Neural cell (in vitro differentiated cells): ENCODE measurements around the gene FCRL3. TPM values are rescaled to one million over a fixed set of nuclear protein-coding genes. Genes with fewer than 3 reads are reported as not detected.

Source experiments
- H2AFZ ChIP-seq: fragments of 200-600, 300-800 bp; sonication (generic), shearing (Covaris generic); 2 replicates; pipeline ENCODE4 v1.6.0; 2014; ENCODE audit warnings: low read depth, mild to moderate bottlenecking, antibody characterized with exemption, low read length, moderate library complexity
- H3F3A ChIP-seq: fragments of 200-600 bp; shearing (Covaris generic); 2 replicates; pipeline ENCODE4 v1.6.1; 2016; ENCODE audit warnings: mild to moderate bottlenecking, moderate library complexity, mixed read lengths, antibody characterized with exemption, low read length; ENCODE audit not compliant: insufficient read depth, poor library complexity, severe bottlenecking
- H3K27ac ChIP-seq: fragments of 200-600, 300-800 bp; sonication (generic), shearing (Covaris generic); 2 replicates; pipeline ENCODE4 v1.5.1; 2014; ENCODE audit warnings: mild to moderate bottlenecking, low read length, moderate library complexity
- H3K27me3 ChIP-seq: fragments of 300-800, 200-600 bp; sonication (generic), shearing (Covaris generic); 2 replicates; pipeline ENCODE4 v1.6.0; 2014; ENCODE audit warnings: mild to moderate bottlenecking, low read depth, low read length, moderate library complexity; ENCODE audit not compliant: insufficient read depth
- H3K36me3 ChIP-seq: fragments of 300-800, 200-600 bp; sonication (generic), shearing (Covaris generic); 2 replicates; pipeline ENCODE4 v1.5.1; 2014; ENCODE audit warnings: mild to moderate bottlenecking, antibody characterized with exemption, low read length, moderate library complexity; ENCODE audit not compliant: insufficient read depth
- H3K4me2 ChIP-seq: fragments of 300-800, 200-600 bp; sonication (generic), shearing (Covaris generic); 2 replicates; pipeline ENCODE4 v1.6.0; 2014; ENCODE audit warnings: mild to moderate bottlenecking, low read length
- H3K4me3 ChIP-seq: fragments of 300-800, 200-600 bp; sonication (generic), shearing (Covaris generic); 2 replicates; pipeline ENCODE4 v1.5.1; 2014; ENCODE audit warnings: mild to moderate bottlenecking, low read length, moderate library complexity
- H3K79me2 ChIP-seq: fragments of 200-600 bp; shearing (Covaris generic); replicated peaks from 2 replicates; pipeline ENCODE4 v1.6.0; 2014; ENCODE audit warnings: mild to moderate bottlenecking, low read length, moderate library complexity; ENCODE audit not compliant: insufficient read depth
- H3K9ac ChIP-seq: fragments of 300-800, 200-600 bp; sonication (generic), shearing (Covaris generic); 2 replicates; pipeline ENCODE4 v1.6.1; 2016; ENCODE audit warnings: mild to moderate bottlenecking, low read length, mixed read lengths
- H3K9me2 ChIP-seq: fragments of 200-600 bp; shearing (Covaris generic); 2 replicates; pipeline ENCODE4 v1.6.1; 2016; ENCODE audit warnings: mild to moderate bottlenecking, low read length, mixed read lengths; ENCODE audit not compliant: insufficient read depth
- H3K9me3 ChIP-seq: fragments of 200-600, 300-800 bp; sonication (generic), shearing (Covaris generic); 2 replicates; pipeline ENCODE4 v1.6.1; 2016; ENCODE audit warnings: mild to moderate bottlenecking, mixed run types, low read length, moderate library complexity, mixed read lengths
- H4K20me1 ChIP-seq: fragments of 200-600 bp; shearing (Covaris generic); 2 replicates; pipeline ENCODE4 v1.6.1; 2016; ENCODE audit warnings: mild to moderate bottlenecking, mixed run types; ENCODE audit not compliant: insufficient read depth
- CTCF ChIP-seq: fragments of 450-650 bp; IDR thresholded peaks from 2 replicates; pipeline ENCODE4 v1.5.1; 2014; ENCODE audit warnings: antibody characterized with exemption, mild to moderate bottlenecking, moderate library complexity; ENCODE audit not compliant: poor library complexity, severe bottlenecking
- EP300 ChIP-seq: fragments of 450-650 bp; conservative IDR thresholded peaks from 2 replicates; pipeline ENCODE4 v1.6.1; 2014; ENCODE audit warnings: antibody characterized with exemption, mild to moderate bottlenecking, moderate library complexity; ENCODE audit not compliant: poor library complexity, severe bottlenecking
- EZH2 ChIP-seq: fragments of 200-600, 300-800 bp; shearing (Covaris generic), sonication (generic); IDR thresholded peaks from 2 replicates; pipeline ENCODE4 v1.6.1; 2014; ENCODE audit warnings: antibody characterized with exemption, low read length, borderline replicate concordance, mild to moderate bottlenecking; ENCODE audit not compliant: insufficient read depth, poor library complexity, severe bottlenecking
- MXI1 ChIP-seq: fragments of 450-650 bp; conservative IDR thresholded peaks from 2 replicates; pipeline ENCODE4 v1.6.1; 2014; ENCODE audit warnings: antibody characterized with exemption, mild to moderate bottlenecking; ENCODE audit not compliant: poor library complexity, severe bottlenecking
- POLR2AphosphoS5 ChIP-seq: IDR thresholded peaks from 2 replicates; pipeline ENCODE4 v1.6.1; 2012
- RAD21 ChIP-seq: fragments of 450-650 bp; conservative IDR thresholded peaks from 2 replicates; pipeline ENCODE4 v1.6.1; 2014; ENCODE audit warnings: antibody characterized with exemption, mild to moderate bottlenecking, moderate library complexity
- REST ChIP-seq: IDR thresholded peaks from 2 replicates; pipeline ENCODE4 v1.6.1; 2012; ENCODE audit warnings: borderline replicate concordance
- SMC3 ChIP-seq: fragments of 450-650 bp; conservative IDR thresholded peaks from 2 replicates; pipeline ENCODE4 v1.6.1; 2014; ENCODE audit warnings: antibody characterized with exemption, mild to moderate bottlenecking, moderate library complexity; ENCODE audit not compliant: poor library complexity
- TAF1 ChIP-seq: IDR thresholded peaks from 2 replicates; pipeline ENCODE4 v1.6.1; 2012; ENCODE audit warnings: low read depth
- polyA plus RNA-seq: library from polyadenylated mRNA; depleted of rRNA; stranded (reverse); fragments of >200 nt; gene quantifications from 2 replicates; pipeline ENCODE4 v1.2.3, GENCODE V29; 2014

FCRL3 gene
- polyA plus RNA-seq, 1 donor from 2014 or later, result not detected

GRCh38 chr1:157671895-157672294 is 28.7 kb downstream of the FCRL3 start:
- TF ChIP-seq EP300 (no peak), CTCF (no peak)
- H3K27ac ChIP-seq, result no peak overlapping the region
- no peak overlapping the region for H3K4me2 ChIP-seq
- H3K27me3 ChIP-seq, result no peaks in the 10 kb centered on the region
- no peak overlapping the region for H2AFZ ChIP-seq
- no peaks in the 10 kb centered on the region for H3K9me2 ChIP-seq
- H3K9ac ChIP-seq, result no peak overlapping the region
- no peak overlapping the region for H3K4me3 ChIP-seq
- no peaks in the 10 kb centered on the region for H4K20me1 ChIP-seq
- no peaks in the 10 kb centered on the region for H3F3A ChIP-seq
- no peaks in the 10 kb centered on the region for H3K9me3 ChIP-seq
- H3K79me2 ChIP-seq, result no peaks in the 10 kb centered on the region
- no peaks in the 10 kb centered on the region for H3K36me3 ChIP-seq

GRCh38 chr1:157659576-157660247 is 40.9 kb downstream of the FCRL3 start:
- H3K79me2 ChIP-seq, result no peaks in the 10 kb centered on the region
- H4K20me1 ChIP-seq, result no peaks in the 10 kb centered on the region
- H3K9me3 ChIP-seq, result no peaks in the 10 kb centered on the region
- H3K27ac ChIP-seq, result no peak overlapping the region
- no peak overlapping the region for H3K9ac ChIP-seq
- no peaks in the 10 kb centered on the region for H3K9me2 ChIP-seq
- H2AFZ ChIP-seq, result no peak overlapping the region
- H3K4me3 ChIP-seq, result no peak overlapping the region
- no peaks in the 10 kb centered on the region for H3F3A ChIP-seq
- TF ChIP-seq MXI1, result no peak
- no peak for TF ChIP-seq REST
- TF ChIP-seq EZH2, result no peak
- TF ChIP-seq RAD21, result no peak
- no peak for TF ChIP-seq EP300
- TF ChIP-seq TAF1, result no peak
- no peak for TF ChIP-seq SMC3
- TF ChIP-seq POLR2AphosphoS5, result no peak
- no peak for TF ChIP-seq CTCF
- no peaks in the 10 kb centered on the region for H3K36me3 ChIP-seq
- H3K27me3 ChIP-seq, result no peaks in the 10 kb centered on the region
- H3K4me2 ChIP-seq, result no peak overlapping the region
